Esophagus muscularis mucosa (tissue), 4 donors: ENCODE results near the gene DNAH11. TPM values are rescaled to one million over a fixed set of nuclear protein-coding genes. Genes with fewer than 3 reads are reported as not detected.
A peak's percentile ranks its signal among the peaks of the same experiment; 100 is the strongest.

Source experiments
- DNase-seq: peaks from one replicate; pipeline ENCODE4 v3.0.0-alpha.2; 2017; ENCODE audit errors: extremely low spot score
- H3K27ac ChIP-seq, 4 donors: fragments of 200-600 bp; sonication (generic); replicated peaks in 1 of 4; 1 replicate in 3 of 4; 2 replicates in 1 of 4; pipeline ENCODE4 v1.5.1; 2016 to 2019; ENCODE audit warnings: mild to moderate bottlenecking in 1 of 4
- H3K27me3 ChIP-seq, 4 donors: fragments of 200-600 bp; sonication (generic); one replicate each; pipeline versions ENCODE4 v1.5.1 to v1.6.0; 2016 to 2019
- H3K36me3 ChIP-seq, 4 donors: fragments of 200-600 bp; sonication (generic); one replicate each; pipeline ENCODE4 v1.5.1; 2016 to 2019
- H3K4me1 ChIP-seq, 4 donors: fragments of 200-600 bp; sonication (generic); one replicate each; pipeline ENCODE4 v1.5.1; 2016 to 2019
- H3K4me3 ChIP-seq, 4 donors: fragments of 200-600 bp; sonication (generic); 1 replicate in 2 of 4; 2 replicates in 2 of 4; pipeline ENCODE4 v1.5.1; 2016 to 2019; ENCODE audit warnings: mild to moderate bottlenecking in 4 of 4, moderate library complexity in 1 of 4
- H3K9me3 ChIP-seq, 4 donors: fragments of 200-600 bp; sonication (generic); 1 replicate in 3 of 4; 2 replicates in 1 of 4; pipeline ENCODE4 v1.5.1; 2016 to 2019
- EP300 ChIP-seq: sonication (generic); formaldehyde crosslinking; IDR thresholded peaks from one replicate; pipeline ENCODE4 v1.6.1; 2017; ENCODE audit warnings: antibody characterized with exemption
- POLR2A ChIP-seq: fragments of 450-650 bp; IDR thresholded peaks from one replicate; pipeline ENCODE4 v1.6.1; 2017; ENCODE audit warnings: antibody characterized with exemption, moderate library complexity, mild to moderate bottlenecking, low read depth
- POLR2AphosphoS5 ChIP-seq, 2 donors: sonication (generic); formaldehyde crosslinking; IDR thresholded peaks; one replicate each; pipeline ENCODE4 v1.6.1; 2017; ENCODE audit warnings: antibody characterized with exemption in 2 of 2
- WGBS: methylation state at CpG from one replicate; pipeline ENCODE4 v1.1.5; 2018; 5-methylcytosine and 5-hydroxymethylcytosine counted together
- intact Hi-C: fragments of 100-400 bp; cut with DNase I; formaldehyde crosslinking; loops from one replicate; pipeline ENCODE4 v1.15.1; 2023
- total RNA-seq, 4 donors: library from RNA; depleted of rRNA; stranded (reverse); fragments of >200 nt; gene quantifications; one replicate each; pipeline versions ENCODE4 v1.1.0 to v1.2.1, GENCODE V29; 2016
- TF ChIP-seq, protein P1 (sequence below), 3 experiments: fragments of 200-600 bp in 2 of 3; fragments of 450-650 bp in 1 of 3; sonication (generic) in 2 of 3; IDR thresholded peaks; one replicate each; pipeline ENCODE4 v1.5.1; 2017 to 2019; ENCODE audit warnings: antibody characterized with exemption in 3 of 3, mild to moderate bottlenecking in 2 of 3, moderate library complexity in 1 of 3

DNAH11 gene
- total RNA-seq, 4 donors from 2014 or later: 8.7 to 16.6 (median 13.1) TPM

DNA sequence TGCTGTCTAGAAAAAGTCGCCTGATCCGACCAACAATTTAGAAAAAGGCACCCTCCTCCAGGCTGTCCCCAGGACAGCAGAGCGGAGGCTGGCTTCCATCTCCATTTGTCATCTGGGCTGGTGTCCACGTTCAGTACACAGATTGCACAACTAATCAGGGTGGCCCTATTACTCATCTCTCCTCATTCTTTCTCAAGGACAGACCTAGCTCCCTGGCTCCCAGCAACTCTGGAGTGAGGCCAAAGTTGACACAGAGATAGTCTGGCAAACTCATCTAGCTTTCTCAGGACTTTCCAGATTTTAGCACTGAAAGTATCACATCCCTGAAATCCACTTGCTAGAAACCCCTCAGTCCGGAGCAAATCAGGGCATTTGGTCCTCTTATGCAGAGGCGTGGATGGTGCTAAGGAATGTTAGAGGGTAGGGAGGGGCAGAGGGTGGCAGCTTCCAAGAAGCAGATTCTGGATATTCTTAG, 75.1 kb downstream of the DNAH11 start:
- peak overlapping the region in 3 of 4 donors; percentile 42 to 69 (median 44) for H3K27ac ChIP-seq
- H3K9me3 ChIP-seq: no peaks in the 10 kb centered on the region
- no peak overlapping the region for H3K4me3 ChIP-seq
- H3K36me3 ChIP-seq: no peaks in the 10 kb centered on the region
- intact Hi-C loops: loop anchor here (5.0 kb wide), 1 partner anchor 36 kb away; no protein-coding TSS in a partner anchor
- DNase-seq: no peak
- 85% methylated on average over 6 of the region's 6 CpGs for WGBS
- TF ChIP-seq, protein P1, sequence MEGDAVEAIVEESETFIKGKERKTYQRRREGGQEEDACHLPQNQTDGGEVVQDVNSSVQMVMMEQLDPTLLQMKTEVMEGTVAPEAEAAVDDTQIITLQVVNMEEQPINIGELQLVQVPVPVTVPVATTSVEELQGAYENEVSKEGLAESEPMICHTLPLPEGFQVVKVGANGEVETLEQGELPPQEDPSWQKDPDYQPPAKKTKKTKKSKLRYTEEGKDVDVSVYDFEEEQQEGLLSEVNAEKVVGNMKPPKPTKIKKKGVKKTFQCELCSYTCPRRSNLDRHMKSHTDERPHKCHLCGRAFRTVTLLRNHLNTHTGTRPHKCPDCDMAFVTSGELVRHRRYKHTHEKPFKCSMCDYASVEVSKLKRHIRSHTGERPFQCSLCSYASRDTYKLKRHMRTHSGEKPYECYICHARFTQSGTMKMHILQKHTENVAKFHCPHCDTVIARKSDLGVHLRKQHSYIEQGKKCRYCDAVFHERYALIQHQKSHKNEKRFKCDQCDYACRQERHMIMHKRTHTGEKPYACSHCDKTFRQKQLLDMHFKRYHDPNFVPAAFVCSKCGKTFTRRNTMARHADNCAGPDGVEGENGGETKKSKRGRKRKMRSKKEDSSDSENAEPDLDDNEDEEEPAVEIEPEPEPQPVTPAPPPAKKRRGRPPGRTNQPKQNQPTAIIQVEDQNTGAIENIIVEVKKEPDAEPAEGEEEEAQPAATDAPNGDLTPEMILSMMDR (IDR thresholded peaks at IDR 0.05): no peak
- TF ChIP-seq POLR2AphosphoS5 (IDR thresholded peaks at IDR 0.05): peak in 1 of 2 donors; percentile 83
- H3K4me1 ChIP-seq: peaks cover 0 to 23% (median 14%) of the 10 kb centered on the region in 4 donors
- no peaks in the 10 kb centered on the region for H3K27me3 ChIP-seq

DNA sequence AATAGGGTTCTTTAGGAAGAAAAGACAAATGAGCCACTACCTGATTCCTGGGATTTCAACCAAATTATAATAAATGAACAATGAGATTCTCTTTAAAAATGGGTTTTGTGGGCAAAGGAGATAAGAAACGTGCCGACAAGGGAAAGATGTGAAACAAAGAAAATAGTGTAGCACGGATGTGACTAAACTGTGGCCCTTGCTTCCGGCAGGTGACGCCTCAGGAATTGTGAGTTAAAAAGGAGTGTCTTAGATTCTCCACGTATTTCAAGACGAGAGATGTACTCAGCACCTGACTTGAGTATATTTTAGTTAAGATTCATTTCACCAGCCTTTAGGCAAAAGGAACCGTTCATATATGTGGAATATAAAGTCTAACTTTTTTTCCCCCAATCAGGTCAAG, 75.9 kb downstream of the DNAH11 start:
- Histone ChIP-seq H3K27me3 (no peaks in the 10 kb centered on the region), H3K4me1 (peaks cover 0 to 23% (median 14%) of the 10 kb centered on the region in 4 donors), H3K36me3 (no peaks in the 10 kb centered on the region), H3K9me3 (no peaks in the 10 kb centered on the region), H3K27ac (no peak overlapping the region), H3K4me3 (no peak overlapping the region)
- intact Hi-C loops: loop anchor here (5.0 kb wide), 1 partner anchor 36 kb away; no protein-coding TSS in a partner anchor
- 80% methylated on average over 8 of the region's 8 CpGs for WGBS
- TF ChIP-seq POLR2AphosphoS5 (IDR thresholded peaks at IDR 0.05) (no peak), EP300 (no peak), POLR2A (no peak)
- TF ChIP-seq, protein P1 (IDR thresholded peaks at IDR 0.05): no peak
- DNase-seq: no peak

DNA sequence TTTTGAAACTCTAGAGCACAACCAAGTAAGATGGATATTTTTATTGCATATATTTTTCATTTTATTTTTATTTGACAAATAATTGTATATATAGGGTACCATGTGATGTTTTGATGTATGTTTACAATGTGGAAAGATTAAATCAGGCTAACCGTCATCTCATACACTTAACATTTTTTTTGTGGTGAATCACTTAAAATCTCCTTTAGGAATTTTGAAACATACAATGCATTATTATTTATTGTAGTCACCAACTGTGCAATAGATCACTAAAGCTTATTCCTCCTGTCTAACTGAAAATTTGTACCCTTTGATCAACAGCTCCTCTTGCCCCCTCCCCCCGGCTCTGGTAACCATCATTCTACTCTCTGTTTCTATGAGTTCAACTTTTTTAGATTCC, 77.2 kb downstream of the DNAH11 start:
- intact Hi-C loops: no loop called here
- H3K4me3 ChIP-seq: no peak overlapping the region
- no peak overlapping the region for H3K27ac ChIP-seq
- TF ChIP-seq POLR2AphosphoS5 (IDR thresholded peaks at IDR 0.05) (no peak), EP300 (no peak), POLR2A (no peak)
- H3K36me3 ChIP-seq: no peaks in the 10 kb centered on the region
- no peak for DNase-seq
- H3K9me3 ChIP-seq: no peaks in the 10 kb centered on the region
- H3K27me3 ChIP-seq: no peaks in the 10 kb centered on the region
- WGBS: 83% methylated on average over 2 of the region's 2 CpGs
- peaks cover 0 to 23% (median 14%) of the 10 kb centered on the region in 4 donors for H3K4me1 ChIP-seq

DNA sequence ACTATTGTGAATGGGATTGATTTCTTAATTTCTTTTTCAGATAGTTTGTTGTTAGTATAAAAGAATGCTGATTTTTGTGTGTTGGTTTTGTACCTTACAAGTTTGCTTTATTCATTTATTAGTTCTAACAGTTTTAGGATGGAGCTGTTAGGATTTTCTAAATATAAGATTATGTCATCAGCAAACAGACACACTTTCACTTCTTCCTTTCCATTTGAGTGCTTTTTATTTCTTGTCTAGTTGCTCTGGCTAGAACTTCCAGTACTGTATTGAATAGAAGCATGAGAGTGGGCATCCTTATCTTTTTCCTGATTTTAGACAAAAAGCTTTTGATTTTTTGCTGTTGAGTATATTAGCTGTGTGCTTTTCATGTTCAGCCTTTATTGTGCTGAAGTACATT, 81.5 kb downstream of the DNAH11 start:
- TF ChIP-seq, protein P1 (IDR thresholded peaks at IDR 0.05): no peak
- TF ChIP-seq EP300 (no peak), POLR2A (no peak), POLR2AphosphoS5 (IDR thresholded peaks at IDR 0.05) (no peak)
- no peaks in the 10 kb centered on the region for H3K9me3 ChIP-seq
- intact Hi-C loops: no loop called here

DNA sequence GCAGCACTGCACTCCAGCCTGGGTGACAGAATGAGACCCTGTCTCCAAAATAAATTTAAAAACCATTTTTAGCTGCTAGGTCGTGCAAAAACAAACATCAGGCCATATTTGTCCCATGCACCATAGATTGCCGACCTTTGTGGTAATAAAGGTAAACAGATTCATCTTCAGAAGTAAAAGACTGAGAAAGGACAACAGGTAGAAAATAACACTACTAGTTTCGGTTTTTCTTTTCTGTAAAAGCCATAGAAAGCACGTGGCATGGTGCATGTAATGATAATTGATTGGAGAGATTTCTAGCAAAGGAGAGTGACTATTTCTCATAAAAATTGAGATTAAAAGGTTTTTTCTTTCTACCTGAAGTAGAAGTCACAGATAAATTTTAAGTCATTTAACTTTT, 93.9 kb downstream of the DNAH11 start:
- 70% methylated on average over 4 of the region's 4 CpGs for WGBS
- Histone ChIP-seq H3K9me3 (no peaks in the 10 kb centered on the region), H3K27me3 (no peaks in the 10 kb centered on the region), H3K27ac (no peak overlapping the region), H3K4me3 (no peak overlapping the region), H3K4me1 (no peaks in the 10 kb centered on the region), H3K36me3 (peaks cover 0 to 15% (median 0%) of the 10 kb centered on the region in 4 donors)
- DNase-seq: no peak
- intact Hi-C loops: no loop called here
- TF ChIP-seq, protein P1 (IDR thresholded peaks at IDR 0.05): no peak
- no peak for TF ChIP-seq EP300
- no peak for TF ChIP-seq POLR2AphosphoS5 (IDR thresholded peaks at IDR 0.05)
- no peak for TF ChIP-seq POLR2A

More for the DNA sequence above, 81.5 kb downstream of the DNAH11 start:
- Histone ChIP-seq H3K36me3 (no peaks in the 10 kb centered on the region), H3K4me3 (no peak overlapping the region), H3K27ac (no peak overlapping the region), H3K27me3 (no peaks in the 10 kb centered on the region), H3K4me1 (no peaks in the 10 kb centered on the region)
- DNase-seq: no peak
